Esophagus muscularis mucosa (tissue), 4 donors: ENCODE data around the gene FANCC. TPM values are rescaled to one million over a fixed set of nuclear protein-coding genes. Genes with fewer than 3 reads are reported as not detected.
A peak's percentile ranks its signal among the peaks of the same experiment; 100 is the strongest.

Experiments
- DNase-seq: peaks from one replicate; pipeline ENCODE4 v3.0.0-alpha.2; 2017; ENCODE audit errors: extremely low spot score
- H3K27ac ChIP-seq, 4 donors: fragments of 200-600 bp; sonication (generic); replicated peaks in 1 of 4; 1 replicate in 3 of 4; 2 replicates in 1 of 4; pipeline ENCODE4 v1.5.1; 2016 to 2019; ENCODE audit warnings: mild to moderate bottlenecking in 1 of 4
- H3K27me3 ChIP-seq, 4 donors: fragments of 200-600 bp; sonication (generic); one replicate each; pipeline versions ENCODE4 v1.5.1 to v1.6.0; 2016 to 2019
- H3K36me3 ChIP-seq, 4 donors: fragments of 200-600 bp; sonication (generic); one replicate each; pipeline ENCODE4 v1.5.1; 2016 to 2019
- H3K4me1 ChIP-seq, 4 donors: fragments of 200-600 bp; sonication (generic); one replicate each; pipeline ENCODE4 v1.5.1; 2016 to 2019
- H3K4me3 ChIP-seq, 4 donors: fragments of 200-600 bp; sonication (generic); 1 replicate in 2 of 4; 2 replicates in 2 of 4; pipeline ENCODE4 v1.5.1; 2016 to 2019; ENCODE audit warnings: mild to moderate bottlenecking in 4 of 4, moderate library complexity in 1 of 4
- H3K9me3 ChIP-seq, 4 donors: fragments of 200-600 bp; sonication (generic); 1 replicate in 3 of 4; 2 replicates in 1 of 4; pipeline ENCODE4 v1.5.1; 2016 to 2019
- CTCF ChIP-seq, 3 experiments: fragments of 200-600 bp in 2 of 3; fragments of 450-650 bp in 1 of 3; sonication (generic) in 2 of 3; IDR thresholded peaks; one replicate each; pipeline ENCODE4 v1.5.1; 2017 to 2019; ENCODE audit warnings: antibody characterized with exemption in 3 of 3, mild to moderate bottlenecking in 2 of 3, moderate library complexity in 1 of 3
- EP300 ChIP-seq: sonication (generic); formaldehyde crosslinking; IDR thresholded peaks from one replicate; pipeline ENCODE4 v1.6.1; 2017; ENCODE audit warnings: antibody characterized with exemption
- POLR2A ChIP-seq: fragments of 450-650 bp; IDR thresholded peaks from one replicate; pipeline ENCODE4 v1.6.1; 2017; ENCODE audit warnings: antibody characterized with exemption, moderate library complexity, mild to moderate bottlenecking, low read depth
- POLR2AphosphoS5 ChIP-seq, 2 donors: sonication (generic); formaldehyde crosslinking; IDR thresholded peaks; one replicate each; pipeline ENCODE4 v1.6.1; 2017; ENCODE audit warnings: antibody characterized with exemption in 2 of 2
- WGBS: methylation state at CpG from one replicate; pipeline ENCODE4 v1.1.5; 2018; 5-methylcytosine and 5-hydroxymethylcytosine counted together
- intact Hi-C: fragments of 100-400 bp; cut with DNase I; formaldehyde crosslinking; loops from one replicate; pipeline ENCODE4 v1.15.1; 2023
- total RNA-seq, 4 donors: library from RNA; depleted of rRNA; stranded (reverse); fragments of >200 nt; gene quantifications; one replicate each; pipeline versions ENCODE4 v1.1.0 to v1.2.1, GENCODE V29; 2016

FANCC gene
- total RNA-seq, 4 donors from 2014 or later: 5.3 to 9.5 (median 6.8) TPM

- WGBS: 57% methylated on average over 4 of the region's 4 CpGs
- peak overlapping the region; percentile 58 to 67 (median 66) for H3K27ac ChIP-seq
- intact Hi-C loops: no loop called here
These were observed 140.7 kb downstream of the FANCC start for GRCh38 chr9:95176755-95177319.

GRCh38 chr9:95175523-95175922 lies 142.0 kb downstream of the FANCC start:
- peak overlapping the region; percentile 58 to 67 (median 66) for H3K27ac ChIP-seq
- peaks cover 0 to 64% (median 44%) of the 10 kb centered on the region in 4 donors for H3K4me1 ChIP-seq

More at GRCh38 chr9:95176755-95177319, 140.7 kb downstream of the FANCC start:
- peaks cover 0 to 51% (median 33%) of the 10 kb centered on the region in 4 donors for H3K4me1 ChIP-seq
- H3K4me3 ChIP-seq: no peak overlapping the region
- DNase-seq: no peak
- no peaks in the 10 kb centered on the region for H3K9me3 ChIP-seq
- TF ChIP-seq CTCF (IDR thresholded peaks at IDR 0.05) (no peak), POLR2AphosphoS5 (IDR thresholded peaks at IDR 0.05) (no peak), EP300 (no peak), POLR2A (no peak)
- H3K27me3 ChIP-seq: no peaks in the 10 kb centered on the region
- H3K36me3 ChIP-seq: no peaks in the 10 kb centered on the region

GRCh38 chr9:95174038-95174437 lies 143.5 kb downstream of the FANCC start:
- Histone ChIP-seq H3K27me3 (no peaks in the 10 kb centered on the region), H3K4me3 (no peak overlapping the region), H3K4me1 (peaks cover 0 to 78% (median 54%) of the 10 kb centered on the region in 4 donors), H3K36me3 (no peaks in the 10 kb centered on the region), H3K9me3 (no peaks in the 10 kb centered on the region), H3K27ac (peak overlapping the region; percentile 62 to 67 (median 66))
- no peak for DNase-seq
- WGBS: 73% methylated on average over 1 of the region's 1 CpG
- intact Hi-C loops: no loop called here
- TF ChIP-seq CTCF (IDR thresholded peaks at IDR 0.05): no peak
- TF ChIP-seq POLR2AphosphoS5 (IDR thresholded peaks at IDR 0.05): peak in 1 of 2 donors; percentile 6

More at GRCh38 chr9:95175523-95175922, 142.0 kb downstream of the FANCC start:
- intact Hi-C loops: no loop called here
- no peak overlapping the region for H3K4me3 ChIP-seq
- H3K9me3 ChIP-seq: no peaks in the 10 kb centered on the region
- WGBS: 97% methylated on average over 5 of the region's 8 CpGs
- no peak for DNase-seq
- H3K27me3 ChIP-seq: no peaks in the 10 kb centered on the region
- H3K36me3 ChIP-seq: no peaks in the 10 kb centered on the region
- TF ChIP-seq CTCF (IDR thresholded peaks at IDR 0.05): no peak

- Histone ChIP-seq H3K4me1 (peaks cover 0 to 82% (median 53%) of the 10 kb centered on the region in 4 donors), H3K9me3 (peaks cover 0 to 5% (median 0%) of the 10 kb centered on the region in 4 donors), H3K27me3 (no peaks in the 10 kb centered on the region), H3K4me3 (no peak overlapping the region), H3K36me3 (no peaks in the 10 kb centered on the region), H3K27ac (peak overlapping the region; percentile 64 to 72 (median 67))
- WGBS: 50% methylated on average over 1 of the region's 1 CpG
- TF ChIP-seq EP300 (no peak), CTCF (IDR thresholded peaks at IDR 0.05) (no peak), POLR2A (no peak), POLR2AphosphoS5 (IDR thresholded peaks at IDR 0.05) (no peak)
- intact Hi-C loops: no loop called here
- DNase-seq: no peak
These were observed 145.9 kb downstream of the FANCC start for GRCh38 chr9:95171596-95171995.

GRCh38 chr9:95171001-95171400 lies 146.5 kb downstream of the FANCC start:
- WGBS: 13% methylated on average over 4 of the region's 4 CpGs
- no peak for DNase-seq
- intact Hi-C loops: no loop called here
- Histone ChIP-seq H3K27ac (peak overlapping the region; percentile 64 to 72 (median 67)), H3K4me1 (peaks cover 0 to 76% (median 49%) of the 10 kb centered on the region in 4 donors), H3K36me3 (no peaks in the 10 kb centered on the region), H3K27me3 (no peaks in the 10 kb centered on the region), H3K4me3 (no peak overlapping the region), H3K9me3 (peaks cover 0 to 5% (median 0%) of the 10 kb centered on the region in 4 donors)
- TF ChIP-seq POLR2AphosphoS5 (IDR thresholded peaks at IDR 0.05) (no peak), EP300 (no peak), CTCF (IDR thresholded peaks at IDR 0.05) (no peak), POLR2A (no peak)
